ENCODE results near the gene CFAP300.

DNA sequence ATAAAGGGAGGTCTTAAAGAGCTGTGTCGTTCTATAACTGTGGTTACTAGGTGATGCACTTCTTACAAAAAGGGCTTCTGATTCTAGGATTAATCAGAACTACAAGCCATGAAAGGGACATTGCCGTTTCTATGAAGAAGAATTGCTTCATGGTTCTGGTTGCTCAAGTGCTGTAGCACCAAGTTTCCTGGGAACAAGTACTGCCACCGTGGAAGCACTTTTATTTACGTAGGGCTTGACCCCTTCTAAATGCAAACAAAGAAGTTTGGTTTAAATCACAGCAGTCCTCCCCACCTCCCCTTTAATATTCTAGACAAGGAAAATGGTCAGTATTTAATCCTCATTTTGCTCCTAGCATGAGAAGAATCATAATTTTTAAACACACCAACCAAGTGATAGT lies 72.8 kb downstream of the CFAP300 start:
- TF ChIP-seq, protein P1, sequence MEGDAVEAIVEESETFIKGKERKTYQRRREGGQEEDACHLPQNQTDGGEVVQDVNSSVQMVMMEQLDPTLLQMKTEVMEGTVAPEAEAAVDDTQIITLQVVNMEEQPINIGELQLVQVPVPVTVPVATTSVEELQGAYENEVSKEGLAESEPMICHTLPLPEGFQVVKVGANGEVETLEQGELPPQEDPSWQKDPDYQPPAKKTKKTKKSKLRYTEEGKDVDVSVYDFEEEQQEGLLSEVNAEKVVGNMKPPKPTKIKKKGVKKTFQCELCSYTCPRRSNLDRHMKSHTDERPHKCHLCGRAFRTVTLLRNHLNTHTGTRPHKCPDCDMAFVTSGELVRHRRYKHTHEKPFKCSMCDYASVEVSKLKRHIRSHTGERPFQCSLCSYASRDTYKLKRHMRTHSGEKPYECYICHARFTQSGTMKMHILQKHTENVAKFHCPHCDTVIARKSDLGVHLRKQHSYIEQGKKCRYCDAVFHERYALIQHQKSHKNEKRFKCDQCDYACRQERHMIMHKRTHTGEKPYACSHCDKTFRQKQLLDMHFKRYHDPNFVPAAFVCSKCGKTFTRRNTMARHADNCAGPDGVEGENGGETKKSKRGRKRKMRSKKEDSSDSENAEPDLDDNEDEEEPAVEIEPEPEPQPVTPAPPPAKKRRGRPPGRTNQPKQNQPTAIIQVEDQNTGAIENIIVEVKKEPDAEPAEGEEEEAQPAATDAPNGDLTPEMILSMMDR (IDR thresholded peaks at IDR 0.05; ENCODE audit: low read length) = no peak
- TF ChIP-seq EZH2 (IDR thresholded peaks at IDR 0.05; ENCODE audit: borderline replicate concordance, low read length) = no peak
